LNCAP (cell line): ENCODE data around the gene HIVEP3.

ENCODE experiments used
- CTCF ChIP-seq: fragments of 450-650 bp; IDR thresholded peaks from 2 replicates; pipeline ENCODE4 v1.5.1; 2017; ENCODE audit warnings: mild to moderate bottlenecking

HIVEP3 gene

GRCh38 chr1:41874903-41875411, 43.8 kb downstream of the HIVEP3 start:
- no peak for TF ChIP-seq CTCF

- TF ChIP-seq CTCF, result no peak
Measured at GRCh38 chr1:41874151-41874719, 44.5 kb downstream of the HIVEP3 start.

- no peak for TF ChIP-seq CTCF
Measured at GRCh38 chr1:41872074-41872473, 46.6 kb downstream of the HIVEP3 start.

- TF ChIP-seq CTCF, result no peak
Measured at GRCh38 chr1:41870076-41870562, 48.6 kb downstream of the HIVEP3 start.

GRCh38 chr1:41868241-41868998, 50.3 kb downstream of the HIVEP3 start:
- TF ChIP-seq CTCF, result no peak

GRCh38 chr1:41866285-41866684, 52.4 kb downstream of the HIVEP3 start:
- TF ChIP-seq CTCF, result no peak

- TF ChIP-seq CTCF, result no peak
Measured at GRCh38 chr1:41864471-41865040, 54.2 kb downstream of the HIVEP3 start.
